NT2/D1 (cell line): Measurements from ENCODE around the gene HLA-DPB1.

ENCODE experiments used
- SUZ12 ChIP-seq: IDR thresholded peaks from 2 replicates; pipeline ENCODE4 v1.6.1; 2011; ENCODE audit not compliant: insufficient read length, insufficient read depth; ENCODE audit errors: extremely low read depth
- ZNF274 ChIP-seq: IDR thresholded peaks from 2 replicates; pipeline ENCODE4 v1.6.1; 2011; ENCODE audit warnings: mild to moderate bottlenecking, low read depth, low read length

GRCh38 chr6:33108307-33108706 is 32.5 kb downstream of the HLA-DPB1 start:
- no peak for TF ChIP-seq SUZ12
- TF ChIP-seq ZNF274: no peak
